Measurements from ENCODE around the gene PCMT1. TPM values are rescaled to one million over a fixed set of nuclear protein-coding genes. Genes with fewer than 3 reads are reported as not detected.
A peak's percentile ranks its signal among the peaks of the same experiment; 100 is the strongest.
"Not testable (repeated sequence)": the region's sequence is repeated elsewhere in the genome, so short reads cannot be mapped to it uniquely, and the experiment has no call there.

The PCMT1 gene
- polyA plus RNA-seq, 2 of the 4 experiments (the other 2 are of a cell fraction), result 92.4 to 99.3 TPM

GRCh38 chr6:149847939-149848267, 98.4 kb downstream of the PCMT1 start:
- H3K4me3 ChIP-seq, result no peak overlapping the region
- DNase-seq (ENCODE audit: low read depth in 1 of 2, low spot score in 1 of 2) (no peak), ATAC-seq (peak in 1 of 2 experiments; percentile 30; a peak in 3 of 6 replicates), FAIRE-seq (no peak)
- peaks cover 85% of the 10 kb centered on the region for H3K4me1 ChIP-seq
- H3K4me2 ChIP-seq, result peak overlapping the region; percentile 84
- H3K27ac ChIP-seq, result peak overlapping the region; percentile 65 to 88
- TF ChIP-seq USF2 (IDR thresholded peaks at IDR 0.05), result no peak
- no peak for TF ChIP-seq HOXB5 (CRISPR knock-in tag; IDR thresholded peaks at IDR 0.05)
- TF ChIP-seq RNF2 (IDR thresholded peaks at IDR 0.05; ENCODE audit: borderline replicate concordance, low read depth), result no peak
- no peak for TF ChIP-seq BHLHE40 (IDR thresholded peaks at IDR 0.05; ENCODE audit: low read depth, low read length)
- no peak for TF ChIP-seq ATOH8 (CRISPR knock-in tag; IDR thresholded peaks at IDR 0.05; ENCODE audit: low read depth)
- no peak for TF ChIP-seq HES2 (IDR thresholded peaks at IDR 0.05)
- TF ChIP-seq ELK1 (IDR thresholded peaks at IDR 0.05; ENCODE audit: low read depth, low read length), result no peak
- no peak for TF ChIP-seq PBX3 (IDR thresholded peaks at IDR 0.05)
- no peak for TF ChIP-seq ZC3H11A (IDR thresholded peaks at IDR 0.05)
- no peak for TF ChIP-seq MAX (IDR thresholded peaks at IDR 0.05)
- TF ChIP-seq RFX5 (IDR thresholded peaks at IDR 0.05), result no peak
- TF ChIP-seq HEYL (CRISPR knock-in tag; IDR thresholded peaks at IDR 0.05), result no peak
- TF ChIP-seq CHD2 (IDR thresholded peaks at IDR 0.05; ENCODE audit: low read length, partially characterized antibody), result no peak
- TF ChIP-seq TP53 (CRISPR knock-in tag; IDR thresholded peaks at IDR 0.05), result no peak
- no peak for TF ChIP-seq POLR2AphosphoS2 (conservative IDR thresholded peaks at IDR 0.05; ENCODE audit: low read length)
- H3K9me3 ChIP-seq, result no peaks in the 10 kb centered on the region
- ChIA-PET POLR2A (interaction anchor here (1.3 to 1.5 kb wide), 2 partner anchors 15 to 17 kb away, joined by 5 to 8 read pairs; partner anchors contain the start of gene LRP11), CTCF (interaction anchor here (0.9 to 4.4 kb wide), 6 partner anchors 12 to 169 kb away, joined by 3 to 33 read pairs (median 4); no protein-coding TSS in a partner anchor)
- WGBS (ENCODE audit: missing lambda C conversion rate), result 3% methylated on average over 4 of the region's 4 CpGs

- H3K9me3 ChIP-seq; H3K4me3 ChIP-seq; DNase-seq (ENCODE audit: low read depth in 1 of 2, low spot score in 1 of 2); FAIRE-seq; ATAC-seq: not testable (repeated sequence)
- H3K4me2 ChIP-seq, result peak overlapping the region; percentile 84
- ChIA-PET CTCF (interaction anchor here (0.9 to 4.4 kb wide), 3 partner anchors 13 to 20 kb away, joined by 3 to 33 read pairs (median 4); no protein-coding TSS in a partner anchor), POLR2A (interaction anchor here (1.3 kb wide), 1 partner anchor 15 kb away, joined by 8 read pairs; no protein-coding TSS in a partner anchor)
- peaks cover 88% of the 10 kb centered on the region for H3K4me1 ChIP-seq
- WGBS (ENCODE audit: missing lambda C conversion rate), result 85% methylated on average over 4 of the region's 4 CpGs
- H3K27ac ChIP-seq, result peak overlapping the region; percentile 65 to 88
Observed at GRCh38 chr6:149848343-149848742, 98.8 kb downstream of the PCMT1 start.

GRCh38 chr6:149851461-149852110, 102.0 kb downstream of the PCMT1 start:
- H3K4me3 ChIP-seq, result no peak overlapping the region
- ChIA-PET POLR2A (no interaction called here), CTCF (interaction anchor here (0.9 to 6.4 kb wide), 3 partner anchors 12 to 108 kb away, joined by 3 to 45 read pairs (median 6); partner anchors contain the start of gene LRP11)
- no peak for ATAC-seq
- H3K9me3 ChIP-seq, result no peaks in the 10 kb centered on the region
- H3K4me2 ChIP-seq, result peak overlapping the region; percentile 53; the same call in 2 of the 3 replicates
- peak overlapping the region in 1 of 2 experiments; percentile 91; a peak in 3 of 6 replicates for H3K27ac ChIP-seq
- 89% methylated on average over 5 of the region's 5 CpGs for WGBS (ENCODE audit: missing lambda C conversion rate)
- peaks cover 81% of the 10 kb centered on the region for H3K4me1 ChIP-seq
- no peak for FAIRE-seq
- DNase-seq (ENCODE audit: low read depth in 1 of 2, low spot score in 1 of 2), result no peak
- no peak for TF ChIP-seq ZFP36 (IDR thresholded peaks at IDR 0.05; ENCODE audit: borderline replicate concordance, partially characterized antibody)
- no peak for TF ChIP-seq TFCP2L1 (CRISPR knock-in tag; IDR thresholded peaks at IDR 0.05)
- no peak for TF ChIP-seq CEBPB (IDR thresholded peaks at IDR 0.05)
- no peak for TF ChIP-seq KDM1A (IDR thresholded peaks at IDR 0.05; ENCODE audit: low read depth)
- TF ChIP-seq EHF (CRISPR knock-in tag; IDR thresholded peaks at IDR 0.05), result no peak
- TF ChIP-seq CHD4 (IDR thresholded peaks at IDR 0.05; ENCODE audit: borderline replicate concordance), result no peak
- TF ChIP-seq PHF8 (IDR thresholded peaks at IDR 0.05; ENCODE audit: borderline replicate concordance, low read depth), result no peak
- TF ChIP-seq ZNF302 (CRISPR knock-in tag; IDR thresholded peaks at IDR 0.05), result no peak
- no peak for TF ChIP-seq HES2 (IDR thresholded peaks at IDR 0.05)
- no peak for TF ChIP-seq FOXS1 (CRISPR knock-in tag; IDR thresholded peaks at IDR 0.05)
- TF ChIP-seq JUN (IDR thresholded peaks at IDR 0.05), result no peak
- no peak for TF ChIP-seq CTCF (IDR thresholded peaks at IDR 0.05)
- TF ChIP-seq MYC (IDR thresholded peaks at IDR 0.05; ENCODE audit: borderline replicate concordance, low read length), result no peak
- no peak for TF ChIP-seq POLR2A (IDR thresholded peaks at IDR 0.05; ENCODE audit: low read length)
